ENCODE results near the gene MYNN. TPM values are rescaled to one million over a fixed set of nuclear protein-coding genes. Genes with fewer than 3 reads are reported as not detected.

MYNN gene
- total RNA-seq, 1 experiment from 2014 or later, result 13.5 TPM

GRCh38 chr3:169813278-169813677 is 40.1 kb downstream of the MYNN start:
- Histone ChIP-seq H2AFZ (ENCODE audit: low read depth, low read length, poor library complexity, severe bottlenecking) (no peak overlapping the region), H3K9me2 (ENCODE audit: insufficient read depth) (no peaks in the 10 kb centered on the region), H3K36me3 (ENCODE audit: control insufficient read depth in 1 of 2, insufficient read depth in 2 of 2, low read length in 2 of 2) (no peaks in the 10 kb centered on the region), H3K4me2 (ENCODE audit: low read length) (no peak overlapping the region), H3K79me2 (ENCODE audit: insufficient read depth, low read length) (no peaks in the 10 kb centered on the region), H4K20me1 (ENCODE audit: insufficient read depth) (no peaks in the 10 kb centered on the region), H3K4me1 (ENCODE audit: control insufficient read depth in 1 of 2, insufficient read depth in 2 of 2, low read length in 2 of 2) (no peaks in the 10 kb centered on the region), H3K9ac (ENCODE audit: low read length) (no peak overlapping the region), H3K4me3 (replicated peaks in 1 of 2; ENCODE audit: low read depth in 1 of 2, low read length in 2 of 2) (no peak overlapping the region), H3K9me3 (ENCODE audit: control insufficient read depth in 1 of 2, insufficient read depth in 1 of 2, low read depth in 1 of 2, low read length in 2 of 2) (no peaks in the 10 kb centered on the region), H3K27ac (ENCODE audit: low read depth, low read length) (no peak overlapping the region), H3K27me3 (ENCODE audit: insufficient read depth, low read length) (no peaks in the 10 kb centered on the region)
- ChIA-PET CTCF (no interaction called here), RAD21 (ENCODE audit: low non-redundant PET in 1 of 2, low total read pairs in 2 of 2, uncharacterized antibody in 2 of 2, unreplicated experiment in 2 of 2) (no interaction called here), POLR2A (no interaction called here)
- no TSS peak for BruUV-seq (replicated peaks)
- no peak for DNase-seq (ENCODE audit: low read depth, low spot score)
- no peak for TF ChIP-seq FOSL1 (IDR thresholded peaks at IDR 0.05; ENCODE audit: low read depth)
- no peak for TF ChIP-seq ZNF274 (IDR thresholded peaks at IDR 0.05; ENCODE audit: low read depth, low read length)
- no peak for TF ChIP-seq POLR2A (IDR thresholded peaks at IDR 0.05; ENCODE audit: borderline replicate concordance, extremely low read depth, insufficient read depth, insufficient read length)
- TF ChIP-seq ZBTB33 (IDR thresholded peaks at IDR 0.05; ENCODE audit: extremely low read depth, insufficient replicate concordance, low read length), result no peak
- no peak for TF ChIP-seq SP1 (IDR thresholded peaks at IDR 0.05; ENCODE audit: low read depth)
- TF ChIP-seq JUND (IDR thresholded peaks at IDR 0.05), result no peak
- no peak for TF ChIP-seq CEBPB (IDR thresholded peaks at IDR 0.05; ENCODE audit: low read depth)
- TF ChIP-seq REST (IDR thresholded peaks at IDR 0.05; ENCODE audit: low read depth), result no peak
- no peak for TF ChIP-seq POLR2AphosphoS5 (IDR thresholded peaks at IDR 0.05; ENCODE audit: low read depth, low read length)
- intact Hi-C loops (cut with micrococcal nuclease), result no loop called here
- peak; percentile 14; the same call in 1 of the 2 replicates for ATAC-seq
